K562 (cell line): ENCODE data around the gene FILIP1L. TPM values are rescaled to one million over a fixed set of nuclear protein-coding genes. Genes with fewer than 3 reads are reported as not detected.

Source experiments
- ATAC-seq: fragments of 200-7000 bp; cut with Tn5 transposase; 3 replicates; pipeline ENCODE4 v1.9.1; 2020; ENCODE audit warnings: moderate library complexity
- BruUV-seq: library from RNA; stranded (reverse); fragments of 400-500 nt; replicated peaks from 2 replicates; lab custom pipeline; 2021; lab: Mats Ljungman, UMichigan
- CTCF ChIA-PET: fragments of 300-600 bp; formaldehyde crosslinking; extraction: SDS; loops from one replicate; lab custom pipeline; 2021; ENCODE audit warnings: low intra/inter-chr PET ratio; lab: Yijun Ruan, JAX
- POLR2A ChIA-PET: fragments of 300-600, 350-650 bp; sonication (Branson Sonifier 250); formaldehyde crosslinking; extraction: SDS; loops from one replicate; lab custom pipeline; 2021; ENCODE audit warnings: antibody characterized with exemption, inconsistent platforms; lab: Yijun Ruan, JAX
- DNase-seq, 4 experiments: peaks; one replicate each; pipeline versions ENCODE4 v3.0.0 to v3.0.0-alpha.2; 2011 to 2018; ENCODE audit warnings: low spot score in 3 of 4, mixed read lengths in 3 of 4; ENCODE audit errors: extremely low read depth in 1 of 4
- FAIRE-seq: peaks from 2 replicates; lab custom pipeline; 2011; peaks lifted over from hg19 to GRCh38; lab: Jason Lieb, UNC
- H2AFZ ChIP-seq: 2 replicates; pipeline ENCODE4 v1.6.0; 2011; ENCODE audit warnings: low read depth, low read length, control low read depth, inconsistent platforms
- H3K27ac ChIP-seq: fragments of 200-600 bp; 3 replicates; pipeline ENCODE4 v1.8.0; 2011; ENCODE audit warnings: low read depth, mild to moderate bottlenecking, control low read depth, inconsistent platforms, low read length, moderate library complexity, mixed read lengths; ENCODE audit errors: extremely low read depth
- H3K27me3 ChIP-seq, 2 experiments: fragments of 300-600 bp in 1 of 2; 2 replicates in 1 of 2; 3 replicates in 1 of 2; pipeline versions ENCODE4 v1.6.0 to v1.8.0; 2011; ENCODE audit warnings: inconsistent platforms in 2 of 2, low read length in 2 of 2, mild to moderate bottlenecking in 1 of 2, mixed read lengths in 1 of 2, moderate library complexity in 1 of 2; ENCODE audit not compliant: control insufficient read depth in 2 of 2, insufficient read depth in 2 of 2
- H3K36me3 ChIP-seq: fragments of 300-600 bp; 3 replicates; pipeline ENCODE4 v1.8.0; 2011; ENCODE audit warnings: mild to moderate bottlenecking, low read length, inconsistent platforms; ENCODE audit not compliant: control insufficient read depth, insufficient read depth
- H3K4me1 ChIP-seq, 2 experiments: fragments of 200-600 bp in 1 of 2; replicated peaks in 1 of 2; 2 replicates in 1 of 2; 3 replicates in 1 of 2; pipeline versions ENCODE4 v1.5.1 to v1.8.0; 2011; ENCODE audit warnings: inconsistent platforms in 2 of 2, low read length in 2 of 2, mild to moderate bottlenecking in 1 of 2, mixed read lengths in 1 of 2, moderate library complexity in 1 of 2; ENCODE audit not compliant: control insufficient read depth in 2 of 2, insufficient read depth in 2 of 2
- H3K4me2 ChIP-seq: 2 replicates; pipeline ENCODE4 v1.6.1; 2011; ENCODE audit warnings: low read length, control low read depth, inconsistent platforms, mixed read lengths; ENCODE audit not compliant: insufficient read depth
- H3K4me3 ChIP-seq: fragments of 200-600 bp; sonication (generic), shearing (Covaris generic); 2 replicates; pipeline ENCODE4 v1.5.1; 2016; ENCODE audit warnings: control low read depth, inconsistent platforms
- H3K79me2 ChIP-seq: fragments of 200-600 bp; 3 replicates; pipeline ENCODE4 v1.8.0; 2011; ENCODE audit warnings: low read length, inconsistent platforms; ENCODE audit not compliant: control insufficient read depth, insufficient read depth
- H3K9ac ChIP-seq, 2 experiments: 2 replicates each; pipeline versions ENCODE4 v1.6.0 to v1.6.1; 2011; ENCODE audit warnings: low read depth in 2 of 2, low read length in 2 of 2, control low read depth in 1 of 2, inconsistent platforms in 1 of 2, mild to moderate bottlenecking in 1 of 2, mixed read lengths in 1 of 2; ENCODE audit not compliant: insufficient read depth in 1 of 2
- H3K9me1 ChIP-seq: one replicate; pipeline ENCODE4 v1.6.0; 2011; ENCODE audit warnings: inconsistent platforms, mild to moderate bottlenecking, low read length, moderate library complexity; ENCODE audit not compliant: control insufficient read depth, insufficient read depth
- H3K9me3 ChIP-seq: replicated peaks from 2 replicates; pipeline ENCODE4 v1.5.1; 2011; ENCODE audit warnings: low read depth, low read length, inconsistent platforms; ENCODE audit not compliant: control insufficient read depth, insufficient read depth
- H4K20me1 ChIP-seq: replicated peaks from 2 replicates; pipeline ENCODE4 v1.6.1; 2011; ENCODE audit warnings: low read length, inconsistent platforms, mixed read lengths; ENCODE audit not compliant: control insufficient read depth, insufficient read depth
- CBFA2T2 ChIP-seq: fragments of 450-650 bp; conservative IDR thresholded peaks from 2 replicates; pipeline ENCODE4 v1.6.1; 2017; ENCODE audit warnings: mild to moderate bottlenecking
- CBFA2T3 ChIP-seq: fragments of 450-650 bp; IDR thresholded peaks from 2 replicates; pipeline ENCODE4 v1.6.1; 2017
- CREBBP ChIP-seq: IDR thresholded peaks from one replicate; pipeline ENCODE4 v1.6.1; 2012; ENCODE audit warnings: low read depth, mild to moderate bottlenecking, control low read depth, inconsistent platforms, low read length
- DNMT1 ChIP-seq: fragments of 450-650 bp; IDR thresholded peaks from 2 replicates; pipeline ENCODE4 v1.6.1; 2016; ENCODE audit warnings: antibody characterized with exemption, mild to moderate bottlenecking
- EGR1 ChIP-seq: fragments of 450-650 bp; conservative IDR thresholded peaks from 2 replicates; pipeline ENCODE4 v1.6.1; 2017; ENCODE audit warnings: mild to moderate bottlenecking
- EP300 ChIP-seq: IDR thresholded peaks from 2 replicates; pipeline ENCODE4 v1.6.1; 2012; ENCODE audit warnings: low read length, improper control_type of control experiment
- FOSL1 ChIP-seq: fragments of 200-800 bp; sonication (Bioruptor generic); conservative IDR thresholded peaks from 2 replicates; pipeline ENCODE4 v1.6.1; 2016; ENCODE audit warnings: missing genetic modification characterization, missing compliant biosample characterization
- MCM2 ChIP-seq: fragments of 450-650 bp; IDR thresholded peaks from 2 replicates; pipeline ENCODE4 v1.6.1; 2017; ENCODE audit warnings: low read depth, mild to moderate bottlenecking
- MEIS2 ChIP-seq: fragments of 450-650 bp; IDR thresholded peaks from 2 replicates; pipeline ENCODE4 v1.6.1; 2014; ENCODE audit warnings: mild to moderate bottlenecking; ENCODE audit not compliant: partially characterized antibody
- PHF21A ChIP-seq: fragments of 450-650 bp; IDR thresholded peaks from 2 replicates; pipeline ENCODE4 v1.6.1; 2017; ENCODE audit warnings: low read depth, borderline replicate concordance
- POLR3A ChIP-seq: IDR thresholded peaks from 2 replicates; pipeline ENCODE4 v1.6.1; 2011; ENCODE audit warnings: borderline replicate concordance, mild to moderate bottlenecking, moderate library complexity; ENCODE audit not compliant: insufficient read length, insufficient read depth; ENCODE audit errors: extremely low read depth
- SPI1 ChIP-seq: IDR thresholded peaks from 2 replicates; pipeline ENCODE4 v1.6.1; 2011; ENCODE audit warnings: low read depth, low read length, control low read depth, borderline replicate concordance
- ZC3H8 ChIP-seq: fragments of 450-650 bp; IDR thresholded peaks from 2 replicates; pipeline ENCODE4 v1.6.1; 2017
- ZNF639 ChIP-seq, 2 experiments: fragments of 200-800 bp in 1 of 2; sonication (Bioruptor generic) in 1 of 2; sonication (generic) in 1 of 2; formaldehyde crosslinking in 1 of 2; IDR thresholded peaks in 1 of 2; conservative IDR thresholded peaks in 1 of 2; 2 replicates each; pipeline versions ENCODE4 v1.5.0 to v1.6.1; 2016 to 2020; ENCODE audit warnings: missing compliant biosample characterization in 1 of 2, missing genetic modification characterization in 1 of 2, missing genetic modification reagents in 1 of 2
- WGBS: fragments of 100-300 bp; shearing (Covaris generic); methylation state at CpG from one replicate; pipeline ENCODE4 v1.1.6; 2016; ENCODE audit warnings: low coverage, mixed read lengths; ENCODE audit not compliant: insufficient coverage; ENCODE audit errors: missing lambda C conversion rate; 5-methylcytosine and 5-hydroxymethylcytosine counted together
- in situ Hi-C: fragments of 300-500 bp; cut with MboI; formaldehyde crosslinking; loops from 4 replicates; pipeline ENCODE4 v1.15.0; 2018; ENCODE audit warnings: inconsistent platforms, mixed read lengths
- intact Hi-C: fragments of 100-400 bp; cut with micrococcal nuclease; formaldehyde crosslinking; loops from 2 replicates; pipeline ENCODE4 v1.14.2; 2022
- polyA plus RNA-seq, 8 experiments: library from polyadenylated mRNA; depleted of rRNA in 4 of 8; stranded (reverse) in 5 of 8; unstranded in 3 of 8; fragments of >200 nt; fragmentation: Nextera tagmentation in 2 of 8; fragmentation: Illumina TruSeq in 1 of 8; extraction: Ambion mirVana in 2 of 8; extraction: Trizol in 1 of 8; gene quantifications; 2 replicates each; pipeline versions ENCODE4 v1.2.1 to v1.2.3, GENCODE V29; 2011 to 2014; ENCODE audit warnings: inconsistent platforms in 1 of 8, missing spikeins in 1 of 8
- total RNA-seq, 7 experiments: library from RNA; depleted of rRNA in 6 of 7; stranded (reverse); fragments of >200 nt in 6 of 7; fragmentation: Illumina TruSeq in 2 of 7; extraction: Trizol in 2 of 7; gene quantifications; 2 replicates each; pipeline versions ENCODE4 v1.2.1 to v1.2.3, GENCODE V29; 2011 to 2021; ENCODE audit warnings: low replicate concordance in 1 of 7
- TF ChIP-seq, protein P1 (sequence below), 2 experiments: IDR thresholded peaks; 2 replicates each; pipeline ENCODE4 v1.6.1; 2011; ENCODE audit warnings: borderline replicate concordance in 1 of 2, control low read depth in 1 of 2, low read depth in 1 of 2, low read length in 1 of 2, mild to moderate bottlenecking in 1 of 2, mixed read lengths in 1 of 2, moderate library complexity in 1 of 2; ENCODE audit not compliant: insufficient read depth in 1 of 2, insufficient read length in 1 of 2, poor library complexity in 1 of 2, severe bottlenecking in 1 of 2; ENCODE audit errors: extremely low read depth in 1 of 2
- TF ChIP-seq, protein P2 (sequence below): sonication (generic); IDR thresholded peaks from 2 replicates; pipeline ENCODE4 v1.6.1; 2016

Gene FILIP1L
- total and polyA plus RNA-seq, 9 of the 15 experiments (the other 6 are each of a cell fraction or from before 2014, with no cell fraction given), result 0.50 to 2.1 (median 1.1) TPM

DNA sequence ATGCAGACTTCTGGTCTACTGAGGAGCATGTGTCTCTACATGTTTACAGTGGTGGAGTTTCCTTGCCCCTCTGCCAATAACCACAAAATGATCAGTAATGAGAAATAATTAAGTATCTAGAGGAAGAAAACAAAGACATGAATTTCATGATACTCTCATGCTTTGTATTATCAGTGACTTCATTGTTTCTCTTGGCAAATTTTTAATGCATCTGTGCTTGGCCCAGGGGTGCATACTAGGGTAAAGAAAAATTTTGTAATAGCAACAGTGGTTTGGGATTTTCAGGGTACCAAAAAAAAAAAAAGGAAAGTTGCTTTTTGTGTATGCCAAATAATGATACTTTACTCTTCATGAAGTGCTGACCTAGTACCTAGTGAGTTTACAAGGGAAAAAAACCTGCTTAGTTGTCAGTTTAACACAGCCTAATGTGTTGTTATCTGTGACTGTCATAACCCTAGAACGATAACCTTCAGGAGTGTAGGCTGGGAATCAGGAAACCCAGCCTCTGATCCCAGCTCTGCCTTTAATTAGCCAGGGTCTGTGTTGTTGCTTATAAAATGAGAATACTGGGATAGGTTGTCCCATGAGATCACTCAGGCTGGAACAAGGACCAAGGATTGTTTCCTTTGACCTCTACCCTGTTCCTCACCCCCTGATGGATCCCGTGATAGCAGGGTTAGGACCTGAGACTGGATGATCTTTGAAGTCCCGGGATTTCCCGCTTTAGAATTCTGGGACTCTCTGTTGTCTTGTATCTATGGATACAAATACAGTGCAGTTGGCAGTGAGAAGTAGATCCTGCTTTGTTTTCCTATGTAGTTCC, 179.1 kb downstream of the FILIP1L start:
- ChIA-PET POLR2A (no interaction called here), CTCF (no interaction called here)
- WGBS, result 67% methylated on average over 2 of the region's 4 CpGs
- no peak overlapping the region for H2AFZ ChIP-seq
- FAIRE-seq (no peak), DNase-seq (no peak), ATAC-seq (no peak)
- no peaks in the 10 kb centered on the region for H3K4me1 ChIP-seq
- BruUV-seq, result no TSS peak
- intact Hi-C loops (no loop called here), in situ Hi-C loops (no loop called here)
- no peak overlapping the region for H3K9ac ChIP-seq
- no peaks in the 10 kb centered on the region for H3K9me1 ChIP-seq
- H3K27ac ChIP-seq, result no peak overlapping the region
- H3K9me3 ChIP-seq, result no peaks in the 10 kb centered on the region
- 0 out of 3 replicates have a peak, but pooled peaks cover 2% of the 10 kb centered on the region for H3K36me3 ChIP-seq
- H3K4me3 ChIP-seq, result no peak overlapping the region
- H3K4me2 ChIP-seq, result no peak overlapping the region
- no peaks in the 10 kb centered on the region for H4K20me1 ChIP-seq
- no peaks in the 10 kb centered on the region for H3K27me3 ChIP-seq
- no peaks in the 10 kb centered on the region for H3K79me2 ChIP-seq
- TF ChIP-seq DNMT1 (no peak), FOSL1 (no peak), ZNF639 (CRISPR knock-in tag; conservative IDR thresholded peaks at IDR 0.05 in 1 of 2, IDR thresholded peaks at IDR 0.05 in 1 of 2) (no peak), EP300 (no peak), MEIS2 (no peak), CREBBP (no peak), ZC3H8 (no peak), EGR1 (no peak), PHF21A (no peak), POLR3A (no peak), CBFA2T2 (no peak), CBFA2T3 (peak; percentile 12; the same call in 1 of the 2 replicates), SPI1 (no peak), MCM2 (no peak)
- TF ChIP-seq, protein P1, sequence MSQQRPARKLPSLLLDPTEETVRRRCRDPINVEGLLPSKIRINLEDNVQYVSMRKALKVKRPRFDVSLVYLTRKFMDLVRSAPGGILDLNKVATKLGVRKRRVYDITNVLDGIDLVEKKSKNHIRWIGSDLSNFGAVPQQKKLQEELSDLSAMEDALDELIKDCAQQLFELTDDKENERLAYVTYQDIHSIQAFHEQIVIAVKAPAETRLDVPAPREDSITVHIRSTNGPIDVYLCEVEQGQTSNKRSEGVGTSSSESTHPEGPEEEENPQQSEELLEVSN (IDR thresholded peaks at IDR 0.05; ENCODE audit: borderline replicate concordance in 1 of 2, extremely low read depth in 1 of 2, insufficient read depth in 1 of 2, insufficient read length in 1 of 2, low read depth in 1 of 2, low read length in 1 of 2, poor library complexity in 1 of 2, severe bottlenecking in 1 of 2), result no peak
- TF ChIP-seq, protein P2, sequence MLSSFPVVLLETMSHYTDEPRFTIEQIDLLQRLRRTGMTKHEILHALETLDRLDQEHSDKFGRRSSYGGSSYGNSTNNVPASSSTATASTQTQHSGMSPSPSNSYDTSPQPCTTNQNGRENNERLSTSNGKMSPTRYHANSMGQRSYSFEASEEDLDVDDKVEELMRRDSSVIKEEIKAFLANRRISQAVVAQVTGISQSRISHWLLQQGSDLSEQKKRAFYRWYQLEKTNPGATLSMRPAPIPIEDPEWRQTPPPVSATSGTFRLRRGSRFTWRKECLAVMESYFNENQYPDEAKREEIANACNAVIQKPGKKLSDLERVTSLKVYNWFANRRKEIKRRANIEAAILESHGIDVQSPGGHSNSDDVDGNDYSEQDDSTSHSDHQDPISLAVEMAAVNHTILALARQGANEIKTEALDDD, result peak; percentile 51; the same call in 1 of the 2 replicates
